Activated T-helper 2 cell treated with anti-CD3 and anti-CD28 coated beads, Interferon-gamma antibody, Interleukin-2, Interleukin-4, amounts not matched to agents 10 μg/mL and 5 μg/mL and 100 μg/mL, durations not matched to agents 14 hours and 24 hours and 36 hours (primary cell): Measurements from ENCODE around the gene CBFA2T3. TPM values are rescaled to one million over a fixed set of nuclear protein-coding genes. Genes with fewer than 3 reads are reported as not detected.

Experiments used
- DNase-seq: peaks from one replicate; pipeline ENCODE4 v3.0.0; 2021; ENCODE audit warnings: low spot score
- H3K27ac Mint-ChIP-seq: one replicate; pipeline ENCODE4 v1.8.0; 2021; ENCODE audit warnings: mixed read lengths
- H3K27me3 Mint-ChIP-seq: one replicate; pipeline ENCODE4 v1.8.0; 2021; ENCODE audit warnings: low read depth, mixed read lengths
- H3K36me3 Mint-ChIP-seq: one replicate; pipeline ENCODE4 v1.8.0; 2021; ENCODE audit warnings: low read depth, mixed read lengths
- H3K4me1 Mint-ChIP-seq: one replicate; pipeline ENCODE4 v1.8.0; 2021; ENCODE audit warnings: low read depth, mixed read lengths
- H3K4me3 Mint-ChIP-seq: one replicate; pipeline ENCODE4 v1.8.0; 2021; ENCODE audit warnings: low read depth, mild to moderate bottlenecking, moderate library complexity, mixed read lengths
- H3K9me3 Mint-ChIP-seq: one replicate; pipeline ENCODE4 v1.8.0; 2021; ENCODE audit warnings: mixed read lengths
- intact Hi-C: fragments of 100-400 bp; cut with micrococcal nuclease; formaldehyde crosslinking; loops from one replicate; pipeline ENCODE4 v1.15.1; 2023
- total RNA-seq: library from RNA; stranded (reverse); gene quantifications from 2 replicates; pipeline ENCODE4 v1.2.3, GENCODE V29; 2022

Gene CBFA2T3
- total RNA-seq, 1 donor from 2014 or later, result 0.30 TPM

DNA sequence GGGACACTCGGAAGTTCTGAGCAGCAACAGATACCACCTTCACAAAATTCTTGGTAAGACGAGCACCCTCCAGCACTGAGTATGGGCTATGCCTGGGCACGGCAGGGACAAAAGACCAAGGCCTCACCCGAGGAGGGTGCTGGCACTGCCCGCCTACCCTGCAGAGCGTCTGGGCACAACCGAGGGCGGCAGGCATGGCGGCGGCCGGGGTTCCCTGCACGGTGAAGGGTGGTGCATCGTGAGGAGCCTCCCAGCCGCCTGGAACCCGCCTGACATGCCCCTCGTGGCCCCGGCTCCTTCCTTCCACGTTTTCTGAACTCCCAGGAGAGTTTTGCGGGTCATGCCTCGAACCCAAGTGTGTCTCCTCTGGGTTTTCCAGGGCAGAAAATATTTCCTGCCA is 139.2 kb downstream of the CBFA2T3 start:
- Mint-ChIP-seq H3K4me3 (no peak overlapping the region), H3K27ac (no peak overlapping the region), H3K4me1 (no peaks in the 10 kb centered on the region), H3K27me3 (no peaks in the 10 kb centered on the region), H3K36me3 (no peaks in the 10 kb centered on the region), H3K9me3 (no peaks in the 10 kb centered on the region)
- DNase-seq, result no peak
- intact Hi-C loops, result no loop called here

DNA sequence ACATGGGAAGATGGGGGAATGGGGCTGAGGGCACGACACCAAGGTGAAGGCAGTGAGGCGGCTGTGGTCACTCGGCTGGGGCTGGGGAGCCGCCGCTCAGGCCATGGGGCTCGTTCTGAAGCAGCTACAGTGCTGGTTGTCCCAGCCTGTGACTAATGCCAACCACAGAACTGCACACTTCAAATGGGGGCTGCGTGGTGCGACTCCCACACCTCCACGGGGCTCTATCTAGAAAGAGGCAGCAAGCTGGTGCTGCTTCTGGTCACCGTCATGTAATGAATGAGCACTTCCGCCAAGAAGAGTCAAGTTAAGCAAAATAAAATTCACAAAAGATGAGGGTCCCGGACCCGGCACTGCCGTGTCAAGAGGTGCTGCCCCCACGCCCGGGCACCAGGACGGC is 140.2 kb downstream of the CBFA2T3 start:
- no peaks in the 10 kb centered on the region for H3K36me3 Mint-ChIP-seq
- no peaks in the 10 kb centered on the region for H3K9me3 Mint-ChIP-seq
- no peak overlapping the region for H3K27ac Mint-ChIP-seq
- H3K4me3 Mint-ChIP-seq, result no peak overlapping the region
- H3K4me1 Mint-ChIP-seq, result no peaks in the 10 kb centered on the region
- H3K27me3 Mint-ChIP-seq, result no peaks in the 10 kb centered on the region
- intact Hi-C loops, result no loop called here
- DNase-seq, result no peak

DNA sequence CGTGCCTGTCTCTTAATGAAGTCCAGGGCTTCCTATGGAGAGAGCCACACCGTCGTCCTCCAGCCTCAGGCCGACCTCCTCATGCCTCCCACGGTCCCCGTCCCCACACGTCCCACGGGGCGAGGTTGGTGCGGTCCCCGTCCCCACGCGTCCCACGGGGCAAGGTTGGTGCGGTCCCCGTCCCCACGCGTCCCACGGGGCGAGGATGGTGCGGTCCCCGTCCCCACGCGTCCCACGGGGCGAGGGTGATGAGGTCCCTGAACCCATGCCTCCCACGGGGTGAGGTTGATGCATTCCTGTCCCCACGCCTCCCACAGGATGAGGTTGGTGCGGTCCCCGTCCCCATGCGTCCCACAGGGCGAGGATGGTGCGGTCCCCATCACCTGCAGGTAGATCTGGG is 141.2 kb downstream of the CBFA2T3 start:
- Mint-ChIP-seq H3K36me3 (no peaks in the 10 kb centered on the region), H3K4me1 (no peaks in the 10 kb centered on the region), H3K4me3 (no peak overlapping the region), H3K27ac (no peak overlapping the region), H3K9me3 (no peaks in the 10 kb centered on the region), H3K27me3 (no peaks in the 10 kb centered on the region)
- no peak for DNase-seq
- intact Hi-C loops, result no loop called here

DNA sequence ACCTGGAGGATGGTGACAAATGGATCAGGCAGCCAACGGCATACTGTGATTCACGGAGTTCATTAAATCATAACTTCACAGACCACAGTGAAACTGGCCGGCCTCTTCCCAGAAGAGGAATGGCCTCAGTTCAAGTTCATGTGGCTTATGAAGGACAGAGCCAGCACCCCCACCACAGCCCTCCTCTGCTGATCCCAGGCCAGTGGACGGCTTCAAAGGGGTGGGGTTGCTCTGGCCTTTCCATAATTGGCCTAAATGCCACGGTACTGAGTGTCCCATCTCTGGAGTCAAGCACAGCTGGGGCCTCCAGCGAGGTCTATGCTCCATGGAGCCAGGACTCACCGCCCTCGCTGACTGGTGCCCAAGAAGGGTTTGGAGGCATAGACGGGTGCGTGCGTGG is 141.6 kb downstream of the CBFA2T3 start:
- no peak overlapping the region for H3K4me3 Mint-ChIP-seq
- no peaks in the 10 kb centered on the region for H3K36me3 Mint-ChIP-seq
- H3K9me3 Mint-ChIP-seq, result no peaks in the 10 kb centered on the region
- H3K4me1 Mint-ChIP-seq, result no peaks in the 10 kb centered on the region
- no peak for DNase-seq
- H3K27me3 Mint-ChIP-seq, result no peaks in the 10 kb centered on the region
- intact Hi-C loops, result no loop called here
- no peak overlapping the region for H3K27ac Mint-ChIP-seq

DNA sequence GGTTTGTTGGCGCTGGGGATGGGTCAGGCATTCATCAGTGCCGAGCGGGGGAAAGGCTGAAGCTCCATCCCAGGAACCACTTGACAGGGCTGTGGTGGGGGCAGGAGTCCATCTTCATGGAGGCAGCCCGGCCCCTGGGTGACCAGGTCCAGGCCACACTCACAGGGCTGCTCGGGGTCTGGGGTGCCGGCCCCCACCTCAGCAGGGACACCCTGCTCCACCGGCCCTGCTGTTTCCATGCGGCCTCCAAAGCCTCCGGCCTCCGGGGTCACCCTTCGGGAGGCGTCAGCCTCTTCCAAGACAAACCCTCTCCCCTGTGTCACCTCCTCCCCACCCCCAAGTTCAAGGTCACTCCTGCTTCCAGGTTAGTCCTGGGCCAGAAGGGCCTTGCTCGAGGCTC is 142.3 kb downstream of the CBFA2T3 start:
- Mint-ChIP-seq H3K4me3 (no peak overlapping the region), H3K27ac (no peak overlapping the region), H3K27me3 (no peaks in the 10 kb centered on the region), H3K9me3 (no peaks in the 10 kb centered on the region), H3K36me3 (no peaks in the 10 kb centered on the region), H3K4me1 (no peaks in the 10 kb centered on the region)
- no peak for DNase-seq
- intact Hi-C loops, result no loop called here

DNA sequence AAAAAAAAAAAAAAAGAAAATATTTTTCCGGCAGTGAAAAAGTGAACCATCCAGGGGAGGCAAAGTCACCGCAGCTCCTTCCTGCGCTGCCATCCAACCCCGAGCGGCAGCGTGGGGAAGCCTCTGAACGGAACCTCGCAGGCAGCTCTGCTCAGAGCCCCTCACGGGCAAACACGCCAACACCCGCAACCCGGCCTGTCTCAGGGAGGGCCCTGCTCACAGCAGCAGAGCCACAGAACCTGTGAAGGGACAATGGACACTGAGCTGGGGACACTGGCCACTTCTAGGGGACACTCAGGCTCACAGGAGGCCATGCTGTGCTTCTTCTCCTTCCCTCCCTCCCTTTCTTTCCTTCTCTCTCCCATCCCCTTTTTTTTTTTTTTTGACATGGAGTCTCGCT is 143.9 kb downstream of the CBFA2T3 start:
- Mint-ChIP-seq H3K4me3 (no peak overlapping the region), H3K27ac (no peak overlapping the region), H3K9me3 (no peaks in the 10 kb centered on the region), H3K4me1 (no peaks in the 10 kb centered on the region), H3K27me3 (no peaks in the 10 kb centered on the region), H3K36me3 (no peaks in the 10 kb centered on the region)
- intact Hi-C loops, result no loop called here
- DNase-seq, result no peak

DNA sequence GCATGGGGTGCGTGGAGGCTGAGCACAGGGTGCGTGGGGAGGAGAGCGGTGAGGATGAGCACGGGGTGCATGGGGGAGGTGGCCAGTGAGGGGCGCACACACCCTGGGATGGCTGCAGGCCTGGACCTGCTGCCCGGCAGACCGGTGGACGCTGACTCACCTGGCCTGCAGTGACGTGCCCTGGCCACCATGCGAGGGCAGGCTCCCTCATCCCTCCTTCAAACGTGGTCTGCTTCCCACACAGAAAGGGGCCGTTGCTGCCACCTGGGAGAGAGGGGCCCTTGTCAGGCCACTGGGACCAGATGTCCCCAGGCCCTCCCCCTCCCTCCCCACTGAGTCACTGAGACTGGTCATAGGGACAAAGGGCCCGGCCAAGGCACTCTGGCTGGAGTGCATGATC is 145.2 kb downstream of the CBFA2T3 start:
- no peak for DNase-seq
- Mint-ChIP-seq H3K4me3 (no peak overlapping the region), H3K9me3 (no peaks in the 10 kb centered on the region), H3K27me3 (no peaks in the 10 kb centered on the region), H3K4me1 (no peaks in the 10 kb centered on the region), H3K27ac (no peak overlapping the region), H3K36me3 (no peaks in the 10 kb centered on the region)
- intact Hi-C loops, result no loop called here

DNA sequence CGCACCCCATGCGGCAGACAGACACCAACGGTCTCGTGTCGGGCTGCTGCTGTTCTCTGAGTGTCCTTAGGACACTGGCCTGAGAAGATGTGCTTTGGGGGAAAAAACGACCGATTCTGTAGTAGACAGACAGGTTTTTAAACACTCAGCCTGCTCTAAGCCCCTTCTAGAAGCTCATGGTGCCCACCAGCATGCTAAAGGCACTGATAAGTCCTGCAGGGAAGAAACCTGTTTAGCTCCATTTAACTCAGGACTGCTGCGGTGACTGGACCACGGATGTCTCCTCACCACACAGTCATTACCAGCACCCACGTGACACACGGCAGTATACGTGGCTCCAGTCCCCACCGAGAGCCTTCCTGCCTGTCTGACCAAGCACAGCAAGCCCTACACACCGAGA is 146.2 kb downstream of the CBFA2T3 start:
- no peaks in the 10 kb centered on the region for H3K4me1 Mint-ChIP-seq
- H3K27me3 Mint-ChIP-seq, result no peaks in the 10 kb centered on the region
- no peak overlapping the region for H3K4me3 Mint-ChIP-seq
- intact Hi-C loops, result no loop called here
- H3K36me3 Mint-ChIP-seq, result no peaks in the 10 kb centered on the region
- H3K27ac Mint-ChIP-seq, result no peak overlapping the region
- H3K9me3 Mint-ChIP-seq, result no peaks in the 10 kb centered on the region
- no peak for DNase-seq

DNA sequence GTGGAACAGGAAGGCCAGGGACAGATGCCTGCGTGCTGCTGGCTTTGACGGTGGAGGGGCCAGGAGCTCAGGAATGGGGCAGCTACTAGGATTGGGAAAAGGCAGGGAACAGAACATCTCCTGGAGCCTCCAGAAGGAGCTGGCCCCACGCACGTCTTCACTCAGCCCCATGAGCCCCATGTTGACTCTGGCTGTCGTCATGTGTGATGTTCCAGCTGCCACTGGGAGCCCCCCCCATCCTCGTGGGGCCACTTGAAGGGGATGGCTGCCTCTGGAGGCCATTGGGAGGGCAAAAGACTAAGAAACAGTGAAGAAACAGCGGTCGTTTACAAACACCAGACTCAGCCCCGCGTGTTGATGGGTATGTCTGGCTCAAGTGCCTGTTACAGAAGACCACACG is 146.7 kb downstream of the CBFA2T3 start:
- no peaks in the 10 kb centered on the region for H3K9me3 Mint-ChIP-seq
- no peak overlapping the region for H3K4me3 Mint-ChIP-seq
- no peak for DNase-seq
- no peaks in the 10 kb centered on the region for H3K36me3 Mint-ChIP-seq
- H3K27ac Mint-ChIP-seq, result no peak overlapping the region
- H3K27me3 Mint-ChIP-seq, result no peaks in the 10 kb centered on the region
- intact Hi-C loops, result no loop called here
- H3K4me1 Mint-ChIP-seq, result no peaks in the 10 kb centered on the region

DNA sequence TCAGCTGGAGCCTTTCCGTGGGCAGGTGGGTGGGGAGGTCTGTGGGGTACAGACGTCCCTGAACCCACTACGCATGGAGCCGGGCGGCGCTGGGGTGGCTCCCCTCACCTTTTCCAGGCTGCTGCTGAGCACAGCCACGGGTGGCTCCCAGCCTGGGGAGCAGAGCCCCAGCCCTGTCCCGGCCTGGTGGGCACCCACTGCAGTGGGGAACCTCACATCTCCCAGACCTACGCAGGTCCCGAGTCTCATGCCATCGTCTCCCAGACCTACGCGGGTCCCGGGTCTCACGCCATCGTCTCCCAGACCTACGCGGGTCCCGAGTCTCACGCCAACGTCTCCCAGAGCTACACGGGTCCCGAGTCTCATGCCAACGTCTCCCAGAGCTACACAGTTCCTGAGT is 148.3 kb downstream of the CBFA2T3 start:
- no peak for DNase-seq
- no peak overlapping the region for H3K4me3 Mint-ChIP-seq
- H3K27ac Mint-ChIP-seq, result no peak overlapping the region
- intact Hi-C loops, result no loop called here
- no peaks in the 10 kb centered on the region for H3K27me3 Mint-ChIP-seq
- no peaks in the 10 kb centered on the region for H3K36me3 Mint-ChIP-seq
- H3K4me1 Mint-ChIP-seq, result no peaks in the 10 kb centered on the region
- no peaks in the 10 kb centered on the region for H3K9me3 Mint-ChIP-seq

DNA sequence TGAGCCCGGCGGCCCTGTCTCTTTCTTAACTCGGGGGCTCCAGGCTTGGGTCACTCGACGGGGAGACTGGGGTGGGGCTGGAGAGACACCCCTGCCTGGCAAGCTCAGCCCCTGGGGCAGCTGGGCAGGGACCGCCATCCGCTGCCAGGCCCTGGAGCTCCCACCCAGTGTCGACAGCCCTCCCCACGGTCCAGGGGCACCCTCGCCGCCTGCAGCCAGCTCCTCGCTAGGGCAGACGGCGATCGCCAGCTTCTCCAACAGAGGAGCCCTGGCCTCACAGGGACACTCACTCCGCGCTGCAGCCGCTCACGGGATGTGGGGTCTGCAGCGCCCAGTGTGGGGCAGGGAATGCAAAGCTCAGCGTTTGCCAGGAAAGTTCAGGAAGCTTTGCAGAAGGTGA is 149.3 kb downstream of the CBFA2T3 start:
- Mint-ChIP-seq H3K27me3 (no peaks in the 10 kb centered on the region), H3K36me3 (no peaks in the 10 kb centered on the region), H3K4me1 (no peaks in the 10 kb centered on the region), H3K4me3 (no peak overlapping the region), H3K9me3 (no peaks in the 10 kb centered on the region), H3K27ac (no peak overlapping the region)
- DNase-seq, result no peak
- intact Hi-C loops, result no loop called here

DNA sequence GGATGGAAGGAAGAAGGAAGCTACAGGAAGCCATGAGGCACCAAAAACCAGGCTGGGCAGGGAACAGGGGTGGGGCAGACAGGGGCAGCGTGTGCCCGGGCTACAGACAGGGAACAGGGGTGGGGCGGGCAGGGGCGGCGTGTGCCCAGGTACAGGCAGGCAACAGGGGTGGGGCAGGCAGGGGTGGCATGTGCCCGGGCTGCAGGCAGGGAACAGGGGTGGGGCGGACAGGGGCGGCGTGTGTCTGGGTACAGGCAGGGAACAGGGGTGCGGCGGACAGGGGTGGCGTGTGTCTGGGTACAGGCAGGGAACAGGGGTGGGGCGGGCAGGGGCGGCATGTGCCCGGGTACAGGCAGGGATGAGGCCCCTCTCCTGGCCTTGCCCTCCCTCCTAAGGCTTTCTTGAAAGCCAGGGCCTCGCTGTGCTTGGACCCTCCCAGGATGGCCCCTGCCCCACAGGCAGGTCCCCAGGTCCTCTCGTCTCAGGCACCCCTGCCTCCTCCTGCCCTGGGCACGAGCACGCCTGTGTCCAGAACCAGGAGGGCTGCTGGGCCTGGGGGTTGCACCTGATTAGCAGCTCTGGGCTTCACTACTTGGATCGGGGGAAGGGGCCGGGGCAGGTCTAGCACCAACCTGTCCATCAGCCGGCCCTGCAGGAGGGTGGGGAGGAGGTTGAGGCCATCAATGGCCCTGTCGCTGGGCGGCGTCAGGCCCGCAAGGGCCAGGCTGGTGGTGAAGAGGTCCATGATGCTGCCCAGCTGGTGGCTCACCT is 150.8 kb downstream of the CBFA2T3 start:
- Mint-ChIP-seq H3K4me3 (no peak overlapping the region), H3K4me1 (no peaks in the 10 kb centered on the region)

DNA sequence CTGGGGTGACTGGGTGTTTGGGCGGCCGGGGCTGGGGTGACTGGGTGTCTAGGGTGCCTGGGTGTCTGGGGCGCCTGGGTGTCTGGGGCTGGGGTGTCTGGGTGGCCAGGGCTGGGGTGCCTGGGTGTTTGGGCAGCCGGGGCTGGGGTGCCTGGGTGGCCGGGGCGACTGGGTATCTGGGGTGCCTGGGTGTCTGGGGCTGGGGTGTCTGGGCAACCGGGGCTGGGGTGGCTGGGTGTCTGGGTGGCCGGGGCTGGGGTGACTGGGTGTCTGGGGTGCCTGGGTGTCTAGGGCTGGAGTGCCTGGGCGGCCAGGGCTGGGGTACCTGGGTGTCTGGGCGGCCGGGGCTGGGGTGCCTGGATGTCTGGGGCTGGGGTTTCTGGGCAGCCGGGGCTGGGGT is 151.9 kb downstream of the CBFA2T3 start:
- H3K36me3 Mint-ChIP-seq, result no peaks in the 10 kb centered on the region
- no peaks in the 10 kb centered on the region for H3K9me3 Mint-ChIP-seq
- no peaks in the 10 kb centered on the region for H3K27me3 Mint-ChIP-seq
- intact Hi-C loops, result no loop called here
- H3K4me3 Mint-ChIP-seq, result no peak overlapping the region
- no peak overlapping the region for H3K27ac Mint-ChIP-seq
- no peaks in the 10 kb centered on the region for H3K4me1 Mint-ChIP-seq
- no peak for DNase-seq

More for the DNA sequence above, 150.8 kb downstream of the CBFA2T3 start:
- no peaks in the 10 kb centered on the region for H3K27me3 Mint-ChIP-seq
- no peaks in the 10 kb centered on the region for H3K36me3 Mint-ChIP-seq
- intact Hi-C loops, result no loop called here
- no peaks in the 10 kb centered on the region for H3K9me3 Mint-ChIP-seq
- no peak for DNase-seq
- H3K27ac Mint-ChIP-seq, result no peak overlapping the region
